HG03571 (cell line): ENCODE measurements around the gene KIF26B.

Source experiments
- ATAC-seq: cut with Tn5 transposase; IDR thresholded peaks from one replicate; pipeline ENCODE4 v1.9.1; 2021; ENCODE audit not compliant: unreplicated experiment

KIF26B gene

GRCh38 chr1:245169376-245169775 is 14.6 kb downstream of the KIF26B start:
- no peak for ATAC-seq

- no peak for ATAC-seq
These were observed 17.2 kb downstream of the KIF26B start for GRCh38 chr1:245172026-245172425.

- ATAC-seq = no peak
These were observed 18.0 kb downstream of the KIF26B start for GRCh38 chr1:245172829-245173228.

GRCh38 chr1:245173446-245174211 is 18.8 kb downstream of the KIF26B start:
- ATAC-seq = no peak

GRCh38 chr1:245177071-245177900 is 22.5 kb downstream of the KIF26B start:
- ATAC-seq = no peak

GRCh38 chr1:245179706-245180105 is 24.9 kb downstream of the KIF26B start:
- ATAC-seq = no peak

- ATAC-seq = no peak
These were observed 25.8 kb downstream of the KIF26B start for GRCh38 chr1:245180496-245181157.

GRCh38 chr1:245181158-245181517 is 26.4 kb downstream of the KIF26B start:
- ATAC-seq = no peak

GRCh38 chr1:245182028-245182427 is 27.2 kb downstream of the KIF26B start:
- ATAC-seq = no peak

GRCh38 chr1:245183429-245183828 is 28.6 kb downstream of the KIF26B start:
- ATAC-seq = no peak

- no peak for ATAC-seq
These were observed 30.0 kb downstream of the KIF26B start for GRCh38 chr1:245184779-245185178.

- no peak for ATAC-seq
These were observed 33.6 kb downstream of the KIF26B start for GRCh38 chr1:245188403-245188802.

GRCh38 chr1:245195398-245195797 is 40.6 kb downstream of the KIF26B start:
- no peak for ATAC-seq

GRCh38 chr1:245197121-245197520 is 42.3 kb downstream of the KIF26B start:
- ATAC-seq = no peak

GRCh38 chr1:245197911-245198379 is 43.2 kb downstream of the KIF26B start:
- no peak for ATAC-seq

GRCh38 chr1:245198748-245199516 is 44.1 kb downstream of the KIF26B start:
- ATAC-seq = no peak

- no peak for ATAC-seq
These were observed 45.4 kb downstream of the KIF26B start for GRCh38 chr1:245200146-245200545.

GRCh38 chr1:245201201-245201600 is 46.4 kb downstream of the KIF26B start:
- no peak for ATAC-seq

GRCh38 chr1:245201827-245202226 is 47.0 kb downstream of the KIF26B start:
- ATAC-seq = no peak

GRCh38 chr1:245205396-245205795 is 50.6 kb downstream of the KIF26B start:
- ATAC-seq = no peak

GRCh38 chr1:245205864-245206263 is 51.1 kb downstream of the KIF26B start:
- ATAC-seq = no peak
